Activated CD8-positive, alpha-beta memory T cell treated with anti-CD3 and anti-CD28 coated beads, Interleukin-2, amount 50 U/mL, for 24 hours (primary cell): ENCODE data around the gene CLN6.
"Not testable (repeated sequence)": the region's sequence is repeated elsewhere in the genome, so short reads cannot be mapped to it uniquely, and the experiment has no call there.

Experiments
- DNase-seq: peaks from one replicate; pipeline ENCODE4 v3.0.0-alpha.2; 2020; ENCODE audit errors: extremely low read depth

CLN6 gene

GRCh38 chr15:68256675-68257450 is 27.3 kb upstream of the CLN6 start:
- no peak for DNase-seq

GRCh38 chr15:68252925-68253534 is 23.5 kb upstream of the CLN6 start:
- no peak for DNase-seq

DNA sequence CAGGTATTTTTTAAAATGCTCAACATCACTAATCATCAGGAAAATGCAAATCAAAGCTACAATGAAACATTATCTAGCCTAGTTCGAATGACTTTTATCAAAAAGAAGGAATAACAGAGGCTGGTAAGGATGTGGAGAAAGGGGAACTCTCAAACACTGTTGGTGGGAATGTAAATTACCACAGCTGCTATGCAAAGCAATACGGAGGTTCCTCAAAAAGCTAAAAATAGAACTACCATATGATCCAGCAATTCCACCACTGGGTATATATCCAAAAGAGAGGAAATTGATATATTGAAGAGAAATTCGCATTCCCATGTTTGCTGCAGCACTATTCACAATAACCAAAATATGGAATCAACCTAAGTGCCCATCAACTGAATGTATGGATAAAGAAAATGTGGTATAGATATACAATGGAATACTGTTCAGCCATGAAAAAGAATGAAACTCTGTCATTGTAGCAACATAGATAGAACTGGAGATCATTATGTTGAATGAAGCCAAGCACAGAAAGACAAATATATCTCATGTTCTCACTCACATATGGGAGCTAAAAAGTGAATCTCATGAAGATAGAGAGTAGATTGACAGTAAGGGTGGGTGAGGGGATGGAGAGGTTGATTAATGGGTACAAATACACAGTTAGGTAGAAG is 19.7 kb upstream of the CLN6 start:
- no peak for DNase-seq

DNA sequence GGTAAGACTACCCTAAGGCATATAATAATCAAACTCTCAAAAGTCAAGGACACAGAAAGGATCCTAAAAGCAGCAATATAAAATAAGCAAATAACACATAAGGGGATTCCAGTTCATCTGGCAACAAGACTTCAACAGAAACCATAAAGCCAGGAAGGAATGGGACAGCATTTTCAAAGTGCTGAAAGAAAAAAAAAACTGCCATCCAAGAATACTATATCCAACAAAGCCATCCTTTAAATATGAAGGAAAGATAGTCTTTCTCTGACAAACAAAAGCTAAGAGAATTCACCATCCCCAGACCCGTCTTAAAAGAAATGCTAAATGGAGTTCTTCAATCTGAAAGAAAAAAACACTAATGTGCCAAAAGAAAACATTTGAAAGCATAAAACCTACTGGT is 14.7 kb upstream of the CLN6 start:
- no peak for DNase-seq

DNA sequence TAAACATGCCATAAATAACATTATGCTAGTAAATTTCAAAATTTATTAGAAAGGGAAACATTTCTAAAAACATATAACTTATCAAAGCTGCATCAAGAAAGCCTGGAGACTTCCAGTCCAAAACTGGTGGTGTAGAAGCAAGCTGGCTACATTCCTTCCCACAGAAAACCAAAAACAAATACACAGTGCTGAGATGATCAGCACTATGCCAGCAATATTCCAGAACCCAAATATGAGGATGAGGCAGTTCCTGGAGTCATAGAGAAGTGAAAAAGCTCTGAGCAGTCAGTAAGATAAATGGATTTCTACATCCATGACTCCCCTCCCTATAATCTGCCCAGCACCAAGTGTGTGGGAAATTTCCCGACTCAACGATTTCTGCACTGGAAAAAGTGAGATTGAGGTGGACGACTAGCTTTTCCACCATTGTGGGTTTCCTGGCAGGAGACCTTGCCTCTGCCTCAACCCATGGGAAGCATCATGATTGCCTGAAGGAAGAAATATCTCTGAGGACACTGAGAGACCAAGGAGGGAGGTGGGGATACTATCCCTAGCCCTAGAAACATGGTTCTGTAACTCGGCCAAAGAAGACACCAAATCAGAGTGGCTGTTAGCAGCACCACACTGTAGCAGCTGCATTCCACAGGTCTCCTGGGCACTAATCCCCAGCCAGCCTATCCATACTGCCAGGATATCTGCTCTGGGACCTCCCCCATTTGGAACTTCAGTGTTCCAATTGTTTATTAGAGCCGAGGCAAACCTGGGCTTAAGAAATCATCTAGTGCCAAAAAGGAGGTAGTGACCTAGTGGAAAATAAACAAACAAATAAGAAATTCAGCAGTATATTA is 11.8 kb upstream of the CLN6 start:
- no peak for DNase-seq

DNA sequence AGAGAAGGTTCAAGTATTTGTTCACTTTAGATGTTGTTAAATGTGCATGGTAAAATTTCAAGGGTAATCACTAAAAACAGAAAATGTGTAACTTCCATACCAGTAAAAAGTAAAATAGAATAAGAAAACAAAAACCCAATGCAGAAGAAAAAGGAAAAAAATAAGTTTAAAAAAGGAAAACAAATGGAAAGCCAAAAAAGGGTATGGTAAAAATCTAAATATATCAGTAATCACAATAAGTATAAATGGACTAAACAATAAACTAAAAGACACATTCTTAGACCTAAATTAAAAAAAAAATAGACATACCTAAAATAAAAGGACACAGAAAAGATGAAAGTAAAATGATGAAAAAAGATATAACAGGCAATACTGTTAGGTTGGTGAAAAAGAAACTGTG is 9.5 kb upstream of the CLN6 start:
- DNase-seq, result no peak

GRCh38 chr15:68235022-68235421 is 5.5 kb upstream of the CLN6 start:
- no peak for DNase-seq

DNA sequence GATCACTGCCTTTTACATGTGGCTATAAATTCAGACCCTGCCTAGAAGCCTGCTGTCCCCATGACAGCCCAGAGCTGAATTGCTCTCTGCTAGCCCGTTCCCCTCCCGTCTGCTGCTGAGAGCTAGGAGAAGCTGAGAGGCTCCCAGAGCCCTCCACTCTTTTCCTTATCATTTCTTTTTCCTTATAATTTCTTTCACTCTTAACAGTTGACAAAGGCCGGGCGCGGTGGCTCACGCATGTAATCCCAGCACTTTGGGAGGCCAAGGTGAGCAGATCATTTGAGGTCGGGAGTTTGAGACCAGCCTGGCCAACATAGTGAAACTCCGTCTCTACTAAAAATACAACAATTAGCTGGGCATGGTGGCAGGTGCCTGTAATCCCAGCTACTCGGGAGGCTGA is 5.0 kb upstream of the CLN6 start:
- DNase-seq, result not testable (repeated sequence)

DNA sequence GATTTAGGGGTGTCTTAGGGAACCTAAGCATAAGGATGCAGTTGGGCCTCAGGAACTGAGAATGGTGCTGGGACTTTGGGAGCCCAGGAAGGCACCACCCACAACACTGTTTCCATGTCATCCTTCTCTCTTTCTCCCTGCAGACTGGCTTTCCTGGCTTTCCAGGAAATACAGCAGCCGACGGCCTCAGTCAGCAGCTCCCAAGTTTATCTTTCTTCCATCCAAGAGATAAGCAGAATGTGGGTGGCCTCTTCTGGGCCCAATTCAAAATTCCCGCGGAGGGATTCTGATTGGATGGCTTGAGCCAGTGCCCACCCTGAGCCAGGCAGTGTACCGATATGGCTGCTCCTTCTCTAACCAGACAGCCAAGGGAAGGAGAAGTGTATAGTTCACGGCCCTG is 4.5 kb upstream of the CLN6 start:
- DNase-seq, result no peak

DNA sequence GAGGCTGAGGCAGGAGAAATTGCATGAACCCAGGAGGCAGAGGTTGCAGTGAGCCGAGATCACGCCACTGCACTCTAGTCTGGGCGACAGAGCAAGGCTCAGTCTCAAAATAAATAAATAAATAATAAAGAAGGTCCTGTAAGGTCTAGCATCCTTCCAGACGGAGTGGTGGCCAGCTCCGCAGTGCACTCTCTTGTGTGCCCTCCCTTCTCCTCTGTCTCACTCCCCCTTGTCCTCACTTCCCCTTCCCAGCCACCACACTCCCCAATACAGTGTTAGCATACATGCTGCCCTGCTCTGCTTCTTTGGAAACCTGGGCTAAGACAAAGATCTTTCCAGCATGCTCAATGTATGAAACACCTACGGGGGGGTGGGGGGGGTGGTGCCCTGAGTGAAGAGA is 3.4 kb upstream of the CLN6 start:
- DNase-seq, result no peak

DNA sequence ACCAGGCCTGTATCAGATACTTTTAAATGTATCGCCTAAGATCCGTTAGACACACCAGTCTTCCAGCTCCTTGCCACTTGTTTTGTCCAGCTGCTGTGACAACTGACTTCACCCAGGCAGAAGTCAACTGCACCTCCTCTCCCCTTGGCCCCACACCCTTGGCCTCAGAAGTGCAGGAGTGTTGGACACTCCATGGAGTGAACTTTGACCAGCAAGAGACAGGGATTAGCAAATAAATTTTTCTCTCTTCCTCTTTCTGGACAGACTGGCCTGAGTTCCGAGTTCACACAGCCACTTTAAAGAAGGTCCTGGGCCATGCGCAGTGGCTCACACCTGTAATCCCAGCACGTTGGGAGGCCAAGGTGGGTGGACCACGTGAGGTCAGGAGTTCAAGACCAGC is 2.9 kb upstream of the CLN6 start:
- DNase-seq, result no peak

DNA sequence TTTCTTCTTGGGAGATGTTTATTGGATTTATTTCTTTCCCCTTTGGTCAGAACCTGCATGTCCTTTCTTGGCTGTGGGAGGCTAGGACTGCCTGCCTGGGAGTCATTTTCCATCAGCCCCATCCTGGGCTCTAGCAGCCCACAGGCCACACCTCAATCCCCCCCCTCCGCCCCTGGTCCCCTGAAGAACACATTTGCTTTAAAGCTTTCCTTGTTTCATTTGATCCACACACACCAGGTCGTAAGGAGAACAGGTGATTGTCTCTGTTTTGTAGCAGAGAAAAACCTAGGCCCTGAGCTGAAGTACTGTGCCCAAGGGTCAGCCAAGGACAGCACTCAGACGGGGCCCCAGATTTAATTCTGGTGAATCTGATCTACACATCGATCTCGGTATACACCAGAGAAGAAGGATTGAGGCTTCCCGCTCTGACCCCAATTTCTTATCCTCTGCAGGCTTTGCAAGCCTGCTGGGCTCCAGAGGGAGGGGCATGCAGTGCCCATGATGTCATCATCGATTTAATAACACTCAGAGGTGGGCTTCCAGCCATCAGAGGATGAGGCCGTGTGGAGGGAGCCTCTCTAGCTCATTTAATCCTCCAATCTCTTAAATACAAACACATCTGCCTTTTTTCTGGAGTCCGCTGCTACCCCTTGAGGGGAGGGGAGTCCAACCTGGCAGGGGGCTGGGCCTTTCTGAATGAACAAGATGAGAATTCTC is 1.7 kb upstream of the CLN6 start:
- no peak for DNase-seq

GRCh38 chr15:68230157-68231100 is 901 bp upstream of the CLN6 start:
- no peak for DNase-seq

DNA sequence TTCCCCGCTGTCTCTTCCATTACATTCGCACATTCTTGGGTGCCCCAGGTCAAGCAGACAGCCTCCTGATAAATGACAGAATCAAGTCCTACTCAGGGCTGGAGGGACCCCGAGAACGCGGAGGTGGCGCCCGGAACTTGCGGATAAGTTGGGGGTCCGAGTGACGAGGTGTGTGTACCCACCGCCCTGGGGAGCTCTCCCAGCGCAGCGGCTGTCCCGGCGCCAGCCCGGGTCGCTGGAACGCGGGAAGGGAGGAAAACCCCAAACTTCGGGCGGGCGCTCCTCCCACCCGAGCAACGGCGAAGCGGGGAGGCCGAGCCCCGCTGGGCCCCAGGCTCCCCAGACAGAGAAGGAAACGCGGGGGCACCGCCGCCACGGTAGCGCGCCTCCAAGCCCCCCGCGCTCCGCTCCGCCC is 550 bp downstream of the CLN6 start:
- DNase-seq, result no peak

DNA sequence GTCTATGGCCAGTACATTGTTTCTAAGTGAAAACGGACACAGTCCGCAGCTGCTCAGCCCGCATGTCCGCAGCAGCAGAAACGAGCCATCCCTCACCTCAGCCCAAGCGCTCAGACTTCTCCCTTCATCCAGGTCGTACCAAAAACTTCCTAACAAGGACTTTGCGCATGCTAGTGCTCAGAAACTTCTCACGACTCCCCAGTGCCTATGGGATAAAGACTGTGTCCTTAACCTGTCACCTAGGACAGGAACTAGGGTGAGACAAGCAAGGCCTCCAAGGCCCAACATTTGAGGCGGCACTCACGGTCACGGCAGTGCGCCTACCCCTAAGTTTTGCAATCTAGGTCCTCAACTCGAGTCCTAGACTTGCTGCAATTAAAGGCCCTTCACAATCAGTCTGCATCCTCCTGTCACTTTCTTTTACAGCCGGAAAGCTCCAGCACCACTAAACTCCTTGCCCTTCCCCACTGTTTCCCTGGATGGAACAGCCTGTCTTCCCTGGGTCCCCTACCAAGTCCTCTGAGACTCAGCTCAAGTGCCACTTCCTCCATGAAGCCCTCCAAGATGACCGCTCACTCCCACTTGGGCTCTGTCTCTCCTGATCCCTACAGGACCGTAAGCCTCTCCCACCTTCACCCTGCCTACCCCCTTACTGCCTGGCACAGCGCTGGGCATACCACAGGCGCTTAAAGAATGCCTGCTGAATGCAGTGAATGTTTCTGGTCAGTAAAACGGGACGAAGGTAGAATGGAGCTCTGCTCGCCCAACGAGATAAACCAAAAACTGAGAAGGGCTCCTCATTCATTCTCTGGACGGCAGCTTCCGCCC is 1.2 kb downstream of the CLN6 start:
- no peak for DNase-seq

GRCh38 chr15:68227643-68228142 is 1.8 kb downstream of the CLN6 start:
- DNase-seq, result no peak

DNA sequence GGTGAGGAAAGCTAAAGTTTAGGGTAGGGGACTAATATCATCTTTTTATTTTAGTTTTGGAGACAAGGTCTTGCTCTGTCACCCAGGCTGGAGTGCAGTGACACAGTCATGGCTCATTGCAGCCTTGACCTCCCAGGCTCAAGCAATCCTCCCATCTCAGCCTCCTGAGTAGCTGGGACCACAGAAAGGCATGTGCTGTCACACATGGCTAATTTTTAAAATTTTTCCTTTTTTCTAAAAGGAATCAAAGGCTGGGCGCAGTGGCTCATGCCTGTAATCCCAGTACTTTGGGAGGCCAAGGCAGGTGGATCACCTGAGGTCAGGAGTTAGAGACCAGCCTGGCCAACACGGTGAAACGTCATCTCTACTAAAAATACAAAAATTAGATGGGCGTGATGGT is 4.1 kb downstream of the CLN6 start:
- not testable (repeated sequence) for DNase-seq

- DNase-seq, result no peak
Observed at GRCh38 chr15:68224546-68225250, 4.8 kb downstream of the CLN6 start.

- DNase-seq, result no peak
Observed at GRCh38 chr15:68224108-68224507, 5.4 kb downstream of the CLN6 start.
